Measurements from ENCODE around the gene U2SURP.
"Not testable (repeated sequence)": the region's sequence is repeated elsewhere in the genome, so short reads cannot be mapped to it uniquely, and the experiment has no call there.

Gene U2SURP

DNA sequence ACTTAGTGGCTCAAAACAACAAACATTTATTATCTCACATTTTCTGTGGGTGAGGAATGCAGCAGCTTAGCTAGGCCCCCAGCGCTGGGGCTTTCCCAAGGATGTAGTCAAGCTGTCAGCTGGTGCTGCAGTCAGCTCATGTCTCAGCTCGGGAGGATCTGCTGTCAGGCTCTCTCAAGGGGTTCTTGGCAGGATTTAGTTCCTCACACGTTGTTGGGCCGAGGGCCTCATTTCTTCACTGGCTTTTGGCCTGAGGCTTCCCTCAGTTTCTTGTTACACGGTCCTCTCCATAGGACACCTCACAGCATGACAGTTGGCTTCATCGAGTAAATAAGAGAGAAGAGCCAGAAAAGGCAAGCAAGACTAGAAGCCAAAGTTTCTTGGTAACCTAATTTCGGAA lies 13.7 kb upstream of the U2SURP start:
- H3K79me2 ChIP-seq, result no peaks in the 10 kb centered on the region
- no peak overlapping the region for H3K4me3 ChIP-seq (ENCODE audit: low read depth, low read length)
- H3K36me3 ChIP-seq (ENCODE audit: control insufficient read depth, insufficient read depth, low read length), result no peaks in the 10 kb centered on the region
- no peak overlapping the region for H3K27ac ChIP-seq
- TF ChIP-seq CTCF (IDR thresholded peaks at IDR 0.05), result no peak
- no peaks in the 10 kb centered on the region for H3K9me3 ChIP-seq (ENCODE audit: control insufficient read depth, low read length)
- no peak overlapping the region for H2AFZ ChIP-seq
- no peak overlapping the region for H3K9ac ChIP-seq
- no peak overlapping the region for H3K4me2 ChIP-seq (ENCODE audit: low read length)
- no peaks in the 10 kb centered on the region for H3K4me1 ChIP-seq
- H3K27me3 ChIP-seq (ENCODE audit: control insufficient read depth, insufficient read depth, low read length), result no peaks in the 10 kb centered on the region

DNA sequence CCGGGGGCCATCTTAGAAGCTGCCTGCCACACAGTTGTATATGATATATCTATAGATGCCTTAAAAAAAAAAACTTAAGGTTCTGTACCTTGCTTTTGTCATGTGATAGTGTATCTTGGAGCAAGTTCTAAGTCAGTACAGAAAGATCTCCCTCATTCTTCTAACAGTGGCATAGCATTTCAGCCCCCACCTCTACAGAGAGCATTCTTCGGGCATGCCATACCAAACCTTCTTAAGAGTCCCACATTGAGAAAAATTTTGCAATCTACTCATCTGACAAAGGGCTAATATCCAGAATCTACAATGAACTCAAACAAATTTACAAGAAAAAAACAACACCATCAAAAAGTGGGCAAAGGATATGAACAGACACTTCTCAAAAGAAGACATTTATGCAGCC lies 13.1 kb upstream of the U2SURP start:
- H3K9ac ChIP-seq; H3K36me3 ChIP-seq (ENCODE audit: control insufficient read depth, insufficient read depth, low read length); H3K27me3 ChIP-seq (ENCODE audit: control insufficient read depth, insufficient read depth, low read length); H3K4me2 ChIP-seq (ENCODE audit: low read length); H3K9me3 ChIP-seq (ENCODE audit: control insufficient read depth, low read length); H3K4me1 ChIP-seq; H3K79me2 ChIP-seq; H3K4me3 ChIP-seq (ENCODE audit: low read depth, low read length); H3K27ac ChIP-seq; H2AFZ ChIP-seq: not testable (repeated sequence)

- H3K27me3 ChIP-seq (ENCODE audit: control insufficient read depth, insufficient read depth, low read length); H3K4me1 ChIP-seq; H3K9me3 ChIP-seq (ENCODE audit: control insufficient read depth, low read length); H3K79me2 ChIP-seq; H3K9ac ChIP-seq; H3K4me2 ChIP-seq (ENCODE audit: low read length); H3K4me3 ChIP-seq (ENCODE audit: low read depth, low read length); H3K27ac ChIP-seq; H2AFZ ChIP-seq; H3K36me3 ChIP-seq (ENCODE audit: control insufficient read depth, insufficient read depth, low read length): not testable (repeated sequence)
Measured at GRCh38 chr3:142988826-142989225, 12.5 kb upstream of the U2SURP start.

DNA sequence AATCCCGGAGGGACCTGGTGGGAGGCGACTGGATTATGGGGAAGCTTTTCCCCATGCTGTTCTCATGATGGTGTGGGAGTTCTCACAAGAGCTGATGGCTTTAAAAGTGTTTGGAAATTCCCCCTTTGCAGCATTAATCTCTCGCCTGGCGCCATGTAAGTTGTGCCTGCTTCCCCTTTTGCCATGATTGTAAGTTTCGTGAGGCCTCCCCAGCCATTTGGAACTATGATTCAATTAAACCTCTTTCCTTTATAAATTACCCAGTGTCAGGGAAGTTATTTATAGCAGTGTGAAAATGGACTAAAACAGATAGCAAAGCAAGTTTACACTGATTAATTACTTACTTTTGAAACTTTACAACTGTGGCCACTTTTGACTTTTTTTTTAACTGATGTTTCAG lies 10.6 kb upstream of the U2SURP start:
- no peak overlapping the region for H3K9ac ChIP-seq
- TF ChIP-seq CTCF (IDR thresholded peaks at IDR 0.05), result no peak
- no peaks in the 10 kb centered on the region for H3K79me2 ChIP-seq

GRCh38 chr3:142992323-142992722 lies 9.0 kb upstream of the U2SURP start:
- no peak overlapping the region for H2AFZ ChIP-seq
- no peak overlapping the region for H3K4me3 ChIP-seq (ENCODE audit: low read depth, low read length)
- no peak overlapping the region for H3K9ac ChIP-seq
- no peaks in the 10 kb centered on the region for H3K36me3 ChIP-seq (ENCODE audit: control insufficient read depth, insufficient read depth, low read length)
- no peaks in the 10 kb centered on the region for H3K9me3 ChIP-seq (ENCODE audit: control insufficient read depth, low read length)
- no peak overlapping the region for H3K27ac ChIP-seq
- no peaks in the 10 kb centered on the region for H3K27me3 ChIP-seq (ENCODE audit: control insufficient read depth, insufficient read depth, low read length)
- no peak overlapping the region for H3K4me2 ChIP-seq (ENCODE audit: low read length)
- H3K4me1 ChIP-seq, result no peaks in the 10 kb centered on the region
- H3K79me2 ChIP-seq, result no peaks in the 10 kb centered on the region
- no peak for TF ChIP-seq CTCF (IDR thresholded peaks at IDR 0.05)

More for the DNA sequence above, 10.6 kb upstream of the U2SURP start:
- Histone ChIP-seq H3K36me3 (ENCODE audit: control insufficient read depth, insufficient read depth, low read length) (no peaks in the 10 kb centered on the region), H3K4me3 (ENCODE audit: low read depth, low read length) (no peak overlapping the region), H3K4me1 (no peaks in the 10 kb centered on the region), H3K9me3 (ENCODE audit: control insufficient read depth, low read length) (no peaks in the 10 kb centered on the region), H2AFZ (no peak overlapping the region), H3K4me2 (ENCODE audit: low read length) (no peak overlapping the region), H3K27me3 (ENCODE audit: control insufficient read depth, insufficient read depth, low read length) (no peaks in the 10 kb centered on the region), H3K27ac (no peak overlapping the region)

DNA sequence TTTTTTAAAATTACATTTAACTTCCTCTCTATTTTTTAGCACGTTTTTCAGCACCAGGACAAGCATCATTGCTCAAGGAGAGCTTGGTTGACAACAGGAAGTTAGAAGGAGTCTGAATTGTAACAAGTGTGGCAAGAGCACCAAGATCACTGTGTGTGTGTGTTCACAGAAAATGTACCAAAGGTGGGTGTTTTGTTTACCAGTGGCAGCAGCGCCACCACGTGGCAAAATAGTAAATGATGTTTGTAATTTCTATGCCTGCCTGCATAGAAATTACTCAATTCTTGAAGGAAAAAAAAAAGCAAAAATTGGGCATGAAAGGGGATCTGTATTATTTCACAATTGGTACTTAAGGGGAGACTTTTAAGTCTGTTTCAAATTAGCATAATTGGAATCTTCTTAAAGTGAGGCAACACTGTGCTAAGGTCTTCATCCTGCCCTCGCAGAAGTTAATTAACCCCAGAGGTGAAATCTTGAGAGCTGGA lies 7.4 kb upstream of the U2SURP start:
- TF ChIP-seq CTCF (IDR thresholded peaks at IDR 0.05), result peak; percentile 64
- Histone ChIP-seq H3K9me3 (ENCODE audit: control insufficient read depth, low read length) (no peaks in the 10 kb centered on the region), H2AFZ (no peak overlapping the region), H3K9ac (no peak overlapping the region), H3K79me2 (no peaks in the 10 kb centered on the region), H3K4me2 (ENCODE audit: low read length) (no peak overlapping the region), H3K4me3 (ENCODE audit: low read depth, low read length) (no peak overlapping the region), H3K4me1 (no peaks in the 10 kb centered on the region), H3K36me3 (ENCODE audit: control insufficient read depth, insufficient read depth, low read length) (no peaks in the 10 kb centered on the region), H3K27me3 (ENCODE audit: control insufficient read depth, insufficient read depth, low read length) (no peaks in the 10 kb centered on the region), H3K27ac (no peak overlapping the region)

Data from parathyroid adenoma (tissue), 2 donors.